ENCODE results near the gene ZFAND4.
"Not testable (repeated sequence)": the region's sequence is repeated elsewhere in the genome, so short reads cannot be mapped to it uniquely, and the experiment has no call there.

ZFAND4 gene

DNA sequence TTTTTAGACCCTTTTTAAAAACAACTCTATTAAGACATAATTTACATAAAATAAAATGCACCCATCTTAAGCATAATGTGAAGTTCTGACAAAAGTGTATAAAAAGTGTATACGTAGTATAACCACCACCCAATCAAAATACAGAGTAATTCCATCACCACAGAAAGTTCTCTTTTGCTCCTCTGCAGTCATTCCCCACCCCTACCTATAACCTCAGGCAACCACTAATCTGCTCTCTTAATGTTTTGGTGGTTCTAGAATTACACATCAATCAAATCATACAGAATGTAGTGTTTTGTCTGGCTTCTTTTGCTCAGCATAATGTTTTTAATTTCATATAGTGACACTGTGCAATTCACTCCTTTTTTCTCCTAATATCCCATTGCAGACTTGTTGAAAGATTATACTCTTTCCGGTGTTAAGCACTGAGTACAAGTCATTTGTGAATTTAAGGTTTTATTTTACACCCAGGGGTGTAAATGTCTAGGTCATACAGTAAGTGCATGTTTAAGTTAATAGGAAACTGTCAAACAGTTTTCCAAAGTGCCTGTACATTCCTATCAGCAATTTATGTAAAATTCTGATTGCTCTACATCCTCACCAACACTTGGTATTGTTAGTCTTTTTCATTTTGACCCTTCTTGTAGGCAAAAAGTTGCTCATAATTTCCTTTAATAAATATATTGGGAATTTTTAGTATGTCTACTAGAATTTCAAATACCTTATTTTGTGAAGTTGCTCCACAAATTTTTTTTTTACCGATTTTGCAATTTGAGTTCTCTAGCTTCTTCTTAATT is 86.3 kb downstream of the ZFAND4 start:
- no peak for DNase-seq

DNA sequence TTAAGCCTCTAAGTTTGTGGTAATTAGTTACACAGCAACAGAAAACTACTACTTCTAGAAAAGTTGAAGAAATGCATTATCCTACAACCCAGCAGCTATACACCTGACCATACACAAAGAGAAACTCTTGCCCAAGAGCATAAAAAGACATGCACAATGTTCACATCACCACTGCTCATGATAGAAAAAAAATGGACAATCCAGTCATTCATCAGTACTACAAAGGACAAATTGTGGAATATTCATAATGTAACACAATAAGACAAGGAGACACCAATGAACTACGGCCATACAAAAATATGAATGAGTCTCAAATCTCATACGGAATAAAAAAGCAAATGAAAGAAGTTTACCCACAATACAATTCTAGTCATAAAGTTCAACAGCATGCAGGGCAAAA is 87.4 kb downstream of the ZFAND4 start:
- no peak for DNase-seq

DNA sequence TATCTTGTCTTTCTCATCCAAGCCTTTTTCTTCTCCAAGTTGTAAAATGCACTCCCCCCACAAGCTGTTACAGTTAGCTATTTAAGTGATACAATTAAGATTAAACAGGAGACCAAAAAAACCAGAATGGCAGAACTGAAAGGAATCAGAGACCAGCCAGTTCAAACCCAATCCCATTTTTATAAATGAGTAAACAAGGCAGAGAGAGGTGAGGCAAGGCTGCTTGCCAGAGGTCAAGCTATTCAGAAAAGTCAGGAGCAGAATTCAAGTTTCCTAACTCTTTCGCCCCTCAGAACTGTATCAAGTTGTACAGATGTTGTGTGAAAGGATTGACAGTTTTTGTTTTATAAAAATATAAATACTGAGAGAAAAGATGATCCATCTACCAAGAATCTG is 90.2 kb downstream of the ZFAND4 start:
- no peak for DNase-seq

DNA sequence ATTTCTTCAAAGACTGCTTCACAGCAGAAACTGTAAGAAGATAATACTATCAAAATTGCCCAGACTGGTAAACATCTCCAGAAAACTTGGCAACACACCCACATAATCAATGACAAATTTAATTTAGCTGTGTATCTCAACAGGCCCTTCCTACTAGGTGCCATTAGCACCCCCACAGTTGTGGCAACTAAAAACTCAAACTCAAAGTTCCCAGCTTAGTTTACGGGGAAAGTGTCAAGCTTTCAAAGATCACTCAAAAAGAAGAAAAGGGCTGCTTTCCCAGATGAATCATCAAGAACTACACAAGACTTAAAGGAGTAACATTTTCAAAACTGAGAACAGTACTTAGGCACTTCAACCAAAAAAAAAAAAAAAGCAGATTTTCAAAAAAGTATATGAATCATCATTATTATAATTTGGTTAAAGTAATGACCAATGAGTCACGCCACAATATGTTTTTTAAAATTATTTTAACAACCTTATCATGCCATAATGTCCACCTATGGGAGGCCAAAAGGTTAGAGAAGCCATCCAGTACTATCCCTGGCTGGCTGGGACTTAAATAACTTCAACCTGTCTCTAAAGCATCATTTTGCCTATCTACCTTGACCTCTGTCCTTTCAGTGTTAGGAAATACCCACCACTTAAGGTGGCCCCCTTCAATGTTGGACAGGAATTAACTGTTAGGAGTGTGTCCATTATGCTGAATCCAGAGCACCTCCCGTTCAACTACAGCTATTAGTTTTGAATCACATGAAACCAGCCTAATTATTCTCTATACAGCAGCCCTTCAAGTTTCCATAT is 90.8 kb downstream of the ZFAND4 start:
- no peak for DNase-seq

DNA sequence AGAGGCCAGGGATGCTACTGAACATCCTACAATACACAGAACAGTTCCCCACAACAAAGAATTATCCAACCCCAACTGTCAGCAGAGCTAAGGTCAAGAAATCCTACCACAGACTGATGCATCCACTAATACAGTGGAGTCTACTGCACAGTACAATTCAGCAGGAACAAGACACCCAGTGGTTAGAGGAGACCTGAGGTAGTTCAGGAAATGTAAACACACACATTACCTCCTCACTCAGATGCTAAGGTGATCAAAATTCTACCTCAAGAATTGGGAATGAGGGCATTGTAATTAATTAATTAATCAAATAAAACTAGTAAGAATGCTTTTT is 91.4 kb downstream of the ZFAND4 start:
- no peak for DNase-seq

DNA sequence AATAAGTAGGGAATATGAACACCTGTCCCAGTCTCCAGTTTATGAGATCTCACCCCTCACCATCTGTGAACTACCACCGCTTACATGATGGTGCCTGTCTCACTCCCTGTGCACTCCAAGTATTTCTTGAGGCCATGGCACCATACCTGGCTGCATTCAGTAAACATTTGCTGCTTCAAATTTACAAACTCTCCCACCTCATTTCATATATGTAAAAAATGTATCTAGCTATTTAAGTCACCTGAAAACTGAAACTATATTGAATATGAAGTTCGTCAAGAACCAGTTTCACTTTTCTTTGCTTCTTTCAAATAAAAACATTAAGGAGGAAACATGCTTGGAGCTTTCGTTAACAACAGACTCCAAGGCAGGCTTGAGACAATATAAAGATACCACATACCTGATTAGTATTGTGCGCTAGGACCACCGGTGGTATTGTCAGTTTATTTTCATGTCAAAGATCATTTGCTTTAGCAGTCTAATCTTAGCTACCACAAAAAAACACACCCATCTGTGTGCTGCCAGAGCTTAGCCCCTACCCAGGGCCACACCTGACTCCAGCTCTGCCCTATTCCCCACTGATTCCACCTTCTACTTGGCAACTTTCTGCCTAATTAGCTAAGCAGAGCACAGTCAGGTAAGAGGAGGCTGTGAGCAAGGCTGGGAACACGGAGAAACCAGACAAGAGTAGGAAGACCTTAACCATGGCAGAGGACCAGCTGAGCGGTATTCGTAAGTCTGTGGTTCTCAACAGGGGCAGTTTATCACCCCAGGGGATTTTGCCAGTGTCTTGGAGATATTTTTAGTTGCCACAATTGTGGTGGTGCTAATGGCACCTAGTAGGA is 92.0 kb downstream of the ZFAND4 start:
- DNase-seq, result no peak

DNA sequence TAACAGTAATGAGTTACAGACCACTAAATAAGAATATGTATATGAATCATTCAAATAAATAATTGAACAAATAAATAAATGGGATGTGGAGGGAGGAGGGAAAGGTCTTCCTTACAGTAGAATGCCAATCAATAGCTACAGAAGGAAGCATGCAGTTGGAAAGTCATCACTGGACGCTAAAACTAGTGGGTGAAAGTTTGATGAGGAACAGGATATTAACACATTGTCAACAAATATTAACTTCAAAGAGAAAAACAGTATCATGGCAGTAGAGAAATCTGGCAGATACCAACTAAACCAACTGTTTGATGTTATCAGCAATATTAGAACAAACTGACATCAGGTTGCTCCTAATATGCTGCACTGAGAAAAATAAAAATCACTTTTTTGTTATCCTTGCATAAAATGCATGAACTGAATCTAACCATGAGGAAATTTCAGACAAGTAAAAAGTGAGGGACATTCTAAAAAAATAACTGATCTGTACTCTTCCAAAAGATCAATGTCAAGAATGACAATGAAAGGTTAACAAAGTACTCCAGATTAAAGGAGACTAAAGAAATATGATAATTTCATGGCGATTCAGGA is 94.1 kb downstream of the ZFAND4 start:
- no peak for DNase-seq

DNA sequence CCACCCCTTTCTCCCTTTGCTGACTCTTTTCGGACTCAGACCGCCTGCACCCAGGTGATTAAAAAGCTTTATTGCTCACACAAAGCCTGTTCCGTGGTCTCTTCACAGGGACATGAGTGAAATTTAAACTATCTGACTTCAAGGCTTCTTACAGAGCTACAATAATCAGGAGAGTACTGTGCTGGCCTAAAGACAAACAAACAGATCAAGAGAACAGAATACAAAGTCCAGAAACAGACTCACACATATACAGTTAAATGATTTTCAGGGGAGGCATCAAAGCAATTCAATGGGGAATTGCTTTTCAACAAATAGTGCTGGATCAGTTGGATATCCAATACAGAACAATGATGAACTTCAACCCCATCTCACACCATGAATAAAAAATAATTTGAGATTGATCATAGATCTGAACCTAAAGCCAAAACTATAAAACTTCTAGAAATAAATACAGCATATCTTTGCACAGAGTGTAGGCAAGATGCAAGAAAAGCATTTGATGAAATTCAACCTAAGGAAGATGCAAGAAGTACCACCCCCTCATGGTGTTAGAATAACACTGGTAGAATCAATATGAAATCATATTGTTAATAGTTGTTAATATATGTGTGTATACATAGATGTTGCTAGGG is 96.5 kb downstream of the ZFAND4 start:
- no peak for DNase-seq

DNA sequence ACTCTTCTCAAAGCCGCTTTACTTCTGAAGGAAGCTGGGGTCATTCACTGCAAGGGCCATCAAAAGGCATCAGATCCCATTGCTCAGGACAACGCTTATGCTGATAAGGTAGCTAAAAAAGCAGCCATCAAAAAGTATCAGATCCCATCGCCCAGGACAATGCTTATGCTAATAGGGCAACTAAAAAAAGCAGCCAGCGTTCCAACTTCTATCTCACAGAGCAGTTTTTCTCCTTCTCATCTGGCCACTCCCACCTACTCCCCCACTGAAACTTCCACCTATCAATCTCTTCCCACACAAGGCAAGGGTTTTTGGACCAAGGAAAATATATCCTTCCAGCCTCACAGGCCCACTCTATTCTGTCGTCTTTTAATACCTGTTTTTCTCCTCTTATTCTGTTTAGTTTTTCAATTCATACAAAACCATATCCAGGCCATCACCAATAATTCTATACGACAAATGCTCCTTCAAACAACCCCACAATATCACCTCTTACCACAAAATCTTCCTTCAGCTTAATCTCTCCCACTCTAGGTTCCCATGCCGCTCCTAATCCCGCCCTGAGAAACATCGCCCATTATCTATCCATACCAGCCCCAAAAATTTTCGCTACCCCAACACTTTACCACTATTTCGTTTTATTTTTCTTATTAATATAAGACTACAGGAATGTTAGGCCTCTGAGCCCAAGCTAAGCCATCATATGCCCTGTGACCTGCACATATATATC is 97.4 kb downstream of the ZFAND4 start:
- DNase-seq, result not testable (repeated sequence)

DNA sequence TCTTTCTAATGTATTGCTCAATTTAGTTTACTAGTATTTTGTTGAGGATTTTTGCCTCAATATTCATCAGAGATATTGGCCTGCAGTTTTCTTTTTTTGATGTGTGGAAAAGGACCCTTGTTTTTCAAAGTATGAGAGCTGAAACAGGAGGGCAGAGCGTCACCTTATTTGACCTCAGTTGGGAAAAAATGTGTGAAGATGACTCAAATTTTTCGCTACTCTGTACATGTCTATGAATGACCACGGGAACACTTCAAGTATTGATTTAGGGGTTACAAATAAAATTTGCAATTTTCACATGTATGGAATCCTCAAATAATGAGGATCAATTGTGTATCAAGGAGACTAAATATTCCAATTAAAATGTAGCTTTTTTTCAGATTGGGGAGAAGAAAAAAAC is 103.1 kb downstream of the ZFAND4 start:
- no peak for DNase-seq

DNA sequence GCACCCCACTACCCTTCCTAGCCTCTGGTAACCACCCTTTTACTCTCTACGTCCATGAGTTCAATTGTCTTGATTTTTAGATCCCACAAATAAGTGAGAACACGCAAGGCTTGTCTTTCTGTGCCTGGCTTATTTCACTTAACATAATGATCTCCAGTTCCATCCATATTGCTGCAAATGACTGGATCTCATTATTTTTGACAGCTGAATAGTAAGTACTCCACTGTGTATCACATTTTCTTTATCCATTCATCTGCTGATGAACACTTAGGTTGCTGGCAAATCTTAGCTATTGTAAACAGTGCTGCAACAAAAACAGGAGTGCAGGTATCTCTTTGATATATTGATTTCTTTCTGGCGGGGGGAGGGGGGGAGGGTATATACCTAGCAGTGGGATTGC is 106.2 kb downstream of the ZFAND4 start:
- no peak for DNase-seq

Measured in NCI-H774 (cell line).